CD14-positive monocyte (primary cell): ENCODE data around the gene ATP6V0A1. TPM values are rescaled to one million over a fixed set of nuclear protein-coding genes. Genes with fewer than 3 reads are reported as not detected.

Experiments
- DNase-seq, 3 donors: peaks; one replicate each; pipeline ENCODE4 v3.0.0-alpha.2; 2011 to 2022
- H2AFZ ChIP-seq: 2 replicates; pipeline ENCODE4 v1.6.0; 2012; ENCODE audit warnings: mild to moderate bottlenecking, low read depth, low read length, inconsistent platforms; ENCODE audit not compliant: insufficient read depth, poor library complexity, severe bottlenecking
- H3K27ac ChIP-seq, 2 donors: 1 replicate in 1 of 2; 2 replicates in 1 of 2; pipeline ENCODE4 v1.5.1; 2012 to 2013; ENCODE audit warnings: low read length in 2 of 2, control low read depth in 1 of 2, inconsistent platforms in 1 of 2, low read depth in 1 of 2, mild to moderate bottlenecking in 1 of 2
- H3K27me3 ChIP-seq, 2 donors: one replicate each; pipeline versions ENCODE4 v1.6.0 to v1.6.1; 2011 to 2013; ENCODE audit warnings: low read length in 2 of 2; ENCODE audit not compliant: control insufficient read depth in 2 of 2, insufficient read depth in 2 of 2
- H3K36me3 ChIP-seq, 2 donors: replicated peaks in 1 of 2; 1 replicate in 1 of 2; 2 replicates in 1 of 2; pipeline versions ENCODE4 v1.5.1 to v1.6.1; 2012 to 2013; ENCODE audit warnings: low read length in 2 of 2, control low read depth in 1 of 2, inconsistent platforms in 1 of 2, mild to moderate bottlenecking in 1 of 2; ENCODE audit not compliant: insufficient read depth in 2 of 2, control insufficient read depth in 1 of 2
- H3K4me1 ChIP-seq, 2 donors: 1 replicate in 1 of 2; 2 replicates in 1 of 2; pipeline versions ENCODE4 v1.5.1 to v1.6.1; 2012 to 2013; ENCODE audit warnings: low read length in 2 of 2, control low read depth in 1 of 2, inconsistent platforms in 1 of 2, mild to moderate bottlenecking in 1 of 2, moderate library complexity in 1 of 2; ENCODE audit not compliant: insufficient read depth in 2 of 2, control insufficient read depth in 1 of 2
- H3K4me2 ChIP-seq: replicated peaks from 2 replicates; pipeline ENCODE3; 2012; ENCODE audit warnings: low read length, moderate library complexity, mild to moderate bottlenecking; ENCODE audit not compliant: poor library complexity, severe bottlenecking; ENCODE audit errors: extremely low read depth
- H3K4me3 ChIP-seq, 3 experiments: fragments of 200-600 bp in 1 of 3; sonication (generic) in 1 of 3; replicated peaks in 1 of 3; 1 replicate in 2 of 3; 2 replicates in 1 of 3; pipeline ENCODE4 v1.5.1; 2011 to 2013; ENCODE audit warnings: low read length in 3 of 3, mild to moderate bottlenecking in 3 of 3, control low read depth in 2 of 3, low read depth in 2 of 3, inconsistent platforms in 1 of 3, moderate library complexity in 1 of 3
- H3K79me2 ChIP-seq: 2 replicates; pipeline ENCODE4 v1.6.0; 2012; ENCODE audit warnings: mild to moderate bottlenecking, control low read depth, inconsistent platforms, low read length, moderate library complexity; ENCODE audit not compliant: insufficient read depth
- H3K9ac ChIP-seq: 2 replicates; pipeline ENCODE4 v1.6.0; 2017; ENCODE audit warnings: low read length, mild to moderate bottlenecking; ENCODE audit not compliant: insufficient read depth, poor library complexity, severe bottlenecking
- H3K9me3 ChIP-seq, 2 donors: replicated peaks in 1 of 2; 1 replicate in 1 of 2; 2 replicates in 1 of 2; pipeline versions ENCODE4 v1.5.1 to v1.6.1; 2012 to 2013; ENCODE audit warnings: low read length in 2 of 2, control low read depth in 1 of 2; ENCODE audit not compliant: control insufficient read depth in 1 of 2, insufficient read depth in 1 of 2
- H4K20me1 ChIP-seq: 2 replicates; pipeline ENCODE4 v1.6.0; 2012; ENCODE audit warnings: mild to moderate bottlenecking, low read length, control low read depth, moderate library complexity; ENCODE audit not compliant: insufficient read depth
- H3K27ac Mint-ChIP-seq, 7 donors: one replicate each; pipeline ENCODE4 v1.8.0; 2020; ENCODE audit warnings: mild to moderate bottlenecking in 7 of 7, mixed read lengths in 7 of 7, moderate library complexity in 6 of 7, inconsistent platforms in 2 of 7
- H3K27me3 Mint-ChIP-seq, 3 donors: one replicate each; pipeline ENCODE4 v1.8.0; 2021 to 2022; ENCODE audit warnings: low read depth in 3 of 3, mild to moderate bottlenecking in 3 of 3, mixed read lengths in 3 of 3, moderate library complexity in 3 of 3, inconsistent platforms in 1 of 3
- H3K36me3 Mint-ChIP-seq, 2 donors: one replicate each; pipeline ENCODE4 v1.8.0; 2020; ENCODE audit warnings: mixed read lengths in 2 of 2, inconsistent platforms in 1 of 2, mild to moderate bottlenecking in 1 of 2
- H3K4me1 Mint-ChIP-seq: one replicate; pipeline ENCODE4 v1.8.0; 2020; ENCODE audit warnings: mild to moderate bottlenecking, mixed read lengths
- H3K4me3 Mint-ChIP-seq, 2 donors: one replicate each; pipeline ENCODE4 v1.8.0; 2020; ENCODE audit warnings: mild to moderate bottlenecking in 2 of 2, mixed read lengths in 2 of 2, moderate library complexity in 1 of 2
- H3K9me3 Mint-ChIP-seq, 7 donors: one replicate each; pipeline ENCODE4 v1.8.0; 2020 to 2022; ENCODE audit warnings: mixed read lengths in 7 of 7, mild to moderate bottlenecking in 6 of 7, moderate library complexity in 6 of 7, inconsistent platforms in 2 of 7
- CTCF ChIP-seq: fragments of 200-600 bp; IDR thresholded peaks from one replicate; pipeline ENCODE4 v1.8.0; 2022; ENCODE audit warnings: antibody characterized with exemption, mild to moderate bottlenecking
- WGBS: methylation state at CpG from one replicate; pipeline ENCODE4 v1.1.5; 2013; ENCODE audit warnings: missing lambda C conversion rate; ENCODE audit not compliant: insufficient coverage; 5-methylcytosine and 5-hydroxymethylcytosine counted together
- intact Hi-C, 2 donors: fragments of 100-400 bp; cut with micrococcal nuclease; formaldehyde crosslinking; loops; one replicate each; pipeline versions ENCODE4 v1.15.0 to v1.15.1; 2023
- polyA plus RNA-seq, 3 donors: library from polyadenylated mRNA; depleted of rRNA in 1 of 3; unstranded in 2 of 3; stranded (reverse) in 1 of 3; fragments of 300-500 nt in 2 of 3; fragments of >200 nt in 1 of 3; fragmentation: Illumina TruSeq in 2 of 3; gene quantifications; 1 replicate in 2 of 3; 2 replicates in 1 of 3; pipeline ENCODE4 v1.2.3, GENCODE V29; 2012 to 2021

Gene ATP6V0A1
- polyA plus RNA-seq, 3 donors = 36.1 to 126 (median 55.1) TPM

- Mint-ChIP-seq H3K4me3 (peak overlapping the region in 1 of 2 donors; percentile 30), H3K9me3 (no peaks in the 10 kb centered on the region), H3K27ac (peak overlapping the region in 1 of 7 donors; percentile 51), H3K27me3 (peaks cover 1 to 7% (median 3%) of the 10 kb centered on the region in 3 donors), H3K36me3 (peaks cover 45 to 67% of the 10 kb centered on the region in 2 donors), H3K4me1 (peaks cover 41% of the 10 kb centered on the region)
- Histone ChIP-seq H3K4me3 (no peak overlapping the region), H3K4me1 (peaks cover 36 to 38% of the 10 kb centered on the region in 2 donors), H3K79me2 (no peaks in the 10 kb centered on the region), H3K36me3 (peaks cover 30 to 43% of the 10 kb centered on the region in 2 donors), H3K27ac (no peak overlapping the region), H3K27me3 (no peaks in the 10 kb centered on the region), H4K20me1 (peaks cover 61% of the 10 kb centered on the region), H3K9me3 (no peaks in the 10 kb centered on the region), H3K4me2 (no peak overlapping the region), H3K9ac (no peak overlapping the region), H2AFZ (no peak overlapping the region)
- DNase-seq = no peak
- no peak for TF ChIP-seq CTCF
- intact Hi-C loops = no loop called here
- WGBS = no CpG with 5 or more reads among the region's 8 CpGs
These were observed 62.4 kb downstream of the ATP6V0A1 start for GRCh38 chr17:42521036-42521435.

- 93% methylated on average over 9 of the region's 11 CpGs for WGBS
- Mint-ChIP-seq H3K36me3 (peaks cover 37 to 60% of the 10 kb centered on the region in 2 donors), H3K27me3 (peaks cover 1 to 7% (median 3%) of the 10 kb centered on the region in 3 donors), H3K27ac (no peak overlapping the region), H3K4me3 (no peak overlapping the region), H3K9me3 (peaks cover 0 to 2% (median 0%) of the 10 kb centered on the region in 7 donors), H3K4me1 (peaks cover 41% of the 10 kb centered on the region)
- H3K9me3 ChIP-seq = no peaks in the 10 kb centered on the region
- H3K27ac ChIP-seq = no peak overlapping the region
- no peak for TF ChIP-seq CTCF
- H3K4me3 ChIP-seq = no peak overlapping the region
- H3K79me2 ChIP-seq = no peaks in the 10 kb centered on the region
- no peak overlapping the region for H3K4me2 ChIP-seq
- DNase-seq = no peak
- H2AFZ ChIP-seq = no peak overlapping the region
- intact Hi-C loops = no loop called here
- H3K4me1 ChIP-seq = peaks cover 36 to 38% of the 10 kb centered on the region in 2 donors
- H3K27me3 ChIP-seq = no peaks in the 10 kb centered on the region
- H4K20me1 ChIP-seq = peaks cover 54% of the 10 kb centered on the region
- H3K9ac ChIP-seq = no peak overlapping the region
- peaks cover 25 to 35% of the 10 kb centered on the region in 2 donors for H3K36me3 ChIP-seq
These were observed 63.1 kb downstream of the ATP6V0A1 start for GRCh38 chr17:42521666-42522262.
